MG63 (cell line): ENCODE results near the gene CHMP2B. TPM values are rescaled to one million over a fixed set of nuclear protein-coding genes. Genes with fewer than 3 reads are reported as not detected.

Experiments
- DNase-seq: peaks from one replicate; pipeline ENCODE4 v3.0.0-alpha.2; 2020
- H3K27me3 ChIP-seq: fragments of 250-450 bp; sonication (Bioruptor Pico); 2 replicates; pipeline ENCODE4 v1.5.1; 2020; ENCODE audit warnings: mild to moderate bottlenecking, moderate library complexity
- H3K36me3 ChIP-seq: fragments of 250-450 bp; sonication (Bioruptor Pico); 2 replicates; pipeline ENCODE4 v1.5.1; 2020; ENCODE audit warnings: mild to moderate bottlenecking, moderate library complexity
- H3K4me3 ChIP-seq: fragments of 250-450 bp; sonication (Bioruptor Pico); 2 replicates; pipeline ENCODE4 v1.5.1; 2020; ENCODE audit warnings: mild to moderate bottlenecking, moderate library complexity
- H3K9me3 ChIP-seq: fragments of 250-450 bp; sonication (Bioruptor Pico); 2 replicates; pipeline ENCODE4 v1.5.1; 2020; ENCODE audit warnings: mild to moderate bottlenecking, moderate library complexity
- total RNA-seq: library from RNA; depleted of rRNA; stranded (reverse); fragments of >200 nt; shearing (Covaris generic); gene quantifications from 2 replicates; pipeline ENCODE4 v1.2.3, GENCODE V29; 2014; ENCODE audit warnings: low replicate concordance; rRNA removed

The CHMP2B gene
- 13.5 and 14.9 TPM in 2 replicates for total RNA-seq

- Histone ChIP-seq H3K9me3 (no peaks in the 10 kb centered on the region), H3K36me3 (no peaks in the 10 kb centered on the region; the same call in 1 of the 2 replicates), H3K4me3 (peak within 1 kb of the TSS; percentile 88), H3K27me3 (no peaks in the 10 kb centered on the region)
- peak; percentile 85 for DNase-seq
Measured at GRCh38 chr3:87227104-87227834, at the start of gene CHMP2B. TSS of gene CHMP2B (plus strand) at chr3:87227309. CDS start at chr3:87227523, 214 bp downstream.

- DNase-seq: no peak
- H3K4me3 ChIP-seq: no peak overlapping the region
- H3K27me3 ChIP-seq: no peaks in the 10 kb centered on the region
- no peaks in the 10 kb centered on the region for H3K36me3 ChIP-seq
- no peaks in the 10 kb centered on the region for H3K9me3 ChIP-seq
Measured at GRCh38 chr3:87179642-87180041, 47.5 kb upstream of the CHMP2B start.

- no peak overlapping the region for H3K4me3 ChIP-seq
- H3K9me3 ChIP-seq: no peaks in the 10 kb centered on the region
- H3K36me3 ChIP-seq: no peaks in the 10 kb centered on the region
- no peaks in the 10 kb centered on the region for H3K27me3 ChIP-seq
- no peak for DNase-seq
Measured at GRCh38 chr3:87181551-87181950, 45.6 kb upstream of the CHMP2B start.

- no peak for DNase-seq
- H3K36me3 ChIP-seq: no peaks in the 10 kb centered on the region
- H3K27me3 ChIP-seq: no peaks in the 10 kb centered on the region
Measured at GRCh38 chr3:87182023-87182422, 45.1 kb upstream of the CHMP2B start.

GRCh38 chr3:87186608-87187159, 40.4 kb upstream of the CHMP2B start:
- Histone ChIP-seq H3K36me3 (no peaks in the 10 kb centered on the region), H3K27me3 (no peaks in the 10 kb centered on the region), H3K9me3 (no peaks in the 10 kb centered on the region), H3K4me3 (no peak overlapping the region)
- no peak for DNase-seq

More at GRCh38 chr3:87182023-87182422, 45.1 kb upstream of the CHMP2B start:
- no peaks in the 10 kb centered on the region for H3K9me3 ChIP-seq
- no peak overlapping the region for H3K4me3 ChIP-seq

- DNase-seq: peak; percentile 5
- Histone ChIP-seq H3K9me3 (no peaks in the 10 kb centered on the region; the same call in 1 of the 2 replicates), H3K27me3 (no peaks in the 10 kb centered on the region), H3K4me3 (no peak overlapping the region), H3K36me3 (no peaks in the 10 kb centered on the region)
Measured at GRCh38 chr3:87191175-87191574, 35.9 kb upstream of the CHMP2B start.

- no peak for DNase-seq
- Histone ChIP-seq H3K36me3 (no peaks in the 10 kb centered on the region), H3K27me3 (no peaks in the 10 kb centered on the region), H3K9me3 (no peaks in the 10 kb centered on the region; the same call in 1 of the 2 replicates), H3K4me3 (no peak overlapping the region)
Measured at GRCh38 chr3:87191641-87192040, 35.5 kb upstream of the CHMP2B start.

- no peak for DNase-seq
- Histone ChIP-seq H3K27me3 (no peaks in the 10 kb centered on the region), H3K36me3 (no peaks in the 10 kb centered on the region), H3K9me3 (no peaks in the 10 kb centered on the region; the same call in 1 of the 2 replicates), H3K4me3 (no peak overlapping the region)
Measured at GRCh38 chr3:87196879-87197278, 30.2 kb upstream of the CHMP2B start.

GRCh38 chr3:87197531-87197930, 29.6 kb upstream of the CHMP2B start:
- Histone ChIP-seq H3K27me3 (no peaks in the 10 kb centered on the region), H3K36me3 (no peaks in the 10 kb centered on the region), H3K4me3 (no peak overlapping the region), H3K9me3 (no peaks in the 10 kb centered on the region; the same call in 1 of the 2 replicates)
- no peak for DNase-seq

GRCh38 chr3:87198774-87199173, 28.3 kb upstream of the CHMP2B start:
- Histone ChIP-seq H3K36me3 (no peaks in the 10 kb centered on the region), H3K4me3 (no peak overlapping the region), H3K9me3 (no peaks in the 10 kb centered on the region; the same call in 1 of the 2 replicates), H3K27me3 (no peaks in the 10 kb centered on the region)
- no peak for DNase-seq

GRCh38 chr3:87199628-87200027, 27.5 kb upstream of the CHMP2B start:
- DNase-seq: no peak
- H3K27me3 ChIP-seq: no peaks in the 10 kb centered on the region
- no peak overlapping the region for H3K4me3 ChIP-seq
- H3K36me3 ChIP-seq: no peaks in the 10 kb centered on the region
- H3K9me3 ChIP-seq: no peaks in the 10 kb centered on the region

GRCh38 chr3:87200060-87200647, 27.0 kb upstream of the CHMP2B start:
- DNase-seq: no peak
- no peaks in the 10 kb centered on the region for H3K27me3 ChIP-seq
- H3K36me3 ChIP-seq: no peaks in the 10 kb centered on the region
- H3K4me3 ChIP-seq: no peak overlapping the region
- H3K9me3 ChIP-seq: no peaks in the 10 kb centered on the region

- H3K4me3 ChIP-seq: no peak overlapping the region
- no peaks in the 10 kb centered on the region for H3K9me3 ChIP-seq
- DNase-seq: no peak
- no peaks in the 10 kb centered on the region for H3K36me3 ChIP-seq
- no peaks in the 10 kb centered on the region for H3K27me3 ChIP-seq
Measured at GRCh38 chr3:87201727-87202126, 25.4 kb upstream of the CHMP2B start.

- no peaks in the 10 kb centered on the region for H3K36me3 ChIP-seq
- DNase-seq: no peak
- no peaks in the 10 kb centered on the region for H3K9me3 ChIP-seq
- no peak overlapping the region for H3K4me3 ChIP-seq
- H3K27me3 ChIP-seq: no peaks in the 10 kb centered on the region
Measured at GRCh38 chr3:87203809-87204208, 23.3 kb upstream of the CHMP2B start.

- DNase-seq: peak; percentile 24
- H3K4me3 ChIP-seq: no peak overlapping the region
- H3K36me3 ChIP-seq: no peaks in the 10 kb centered on the region
- H3K27me3 ChIP-seq: no peaks in the 10 kb centered on the region
- H3K9me3 ChIP-seq: no peaks in the 10 kb centered on the region
Measured at GRCh38 chr3:87206070-87206469, 21.0 kb upstream of the CHMP2B start.

GRCh38 chr3:87206635-87207034, 20.5 kb upstream of the CHMP2B start:
- Histone ChIP-seq H3K9me3 (no peaks in the 10 kb centered on the region), H3K27me3 (no peaks in the 10 kb centered on the region), H3K36me3 (no peaks in the 10 kb centered on the region), H3K4me3 (no peak overlapping the region)
- DNase-seq: no peak

- no peaks in the 10 kb centered on the region for H3K27me3 ChIP-seq
- DNase-seq: no peak
- no peak overlapping the region for H3K4me3 ChIP-seq
- H3K36me3 ChIP-seq: no peaks in the 10 kb centered on the region
- no peaks in the 10 kb centered on the region for H3K9me3 ChIP-seq
Measured at GRCh38 chr3:87207460-87207859, 19.6 kb upstream of the CHMP2B start.

- H3K4me3 ChIP-seq: no peak overlapping the region
- no peaks in the 10 kb centered on the region for H3K9me3 ChIP-seq
- DNase-seq: no peak
- H3K36me3 ChIP-seq: no peaks in the 10 kb centered on the region
- H3K27me3 ChIP-seq: no peaks in the 10 kb centered on the region
Measured at GRCh38 chr3:87209111-87209510, 18.0 kb upstream of the CHMP2B start.
